KOPT-K1 (cell line): ENCODE measurements around the gene CACNG8.

ENCODE experiments used
- H3K27ac ChIP-seq: fragments of 200-600 bp; sonication (generic); 2 replicates; pipeline ENCODE4 v1.5.1; 2016; ENCODE audit warnings: antibody characterized with exemption, mild to moderate bottlenecking, low read depth, low read length; ENCODE audit not compliant: poor library complexity, severe bottlenecking
- H3K36me3 ChIP-seq: fragments of 200-600 bp; sonication (generic); 2 replicates; pipeline ENCODE4 v1.5.1; 2017; ENCODE audit warnings: antibody characterized with exemption, mild to moderate bottlenecking, low read length, moderate library complexity; ENCODE audit not compliant: insufficient read depth
- H3K9me3 ChIP-seq: fragments of 200-600 bp; sonication (generic); 2 replicates; pipeline ENCODE4 v1.5.1; 2017; ENCODE audit warnings: antibody characterized with exemption, low read length, mild to moderate bottlenecking; ENCODE audit not compliant: insufficient read depth, poor library complexity, severe bottlenecking

Gene CACNG8

GRCh38 chr19:53998223-53998622 lies 35.5 kb downstream of the CACNG8 start:
- Histone ChIP-seq H3K9me3 (no peaks in the 10 kb centered on the region), H3K27ac (no peak overlapping the region), H3K36me3 (no peaks in the 10 kb centered on the region)

- no peak overlapping the region for H3K27ac ChIP-seq
- H3K36me3 ChIP-seq: no peaks in the 10 kb centered on the region
- no peaks in the 10 kb centered on the region for H3K9me3 ChIP-seq
These were observed 37.0 kb downstream of the CACNG8 start for GRCh38 chr19:53999694-54000093.

GRCh38 chr19:54001496-54001895 lies 38.8 kb downstream of the CACNG8 start:
- H3K9me3 ChIP-seq: no peaks in the 10 kb centered on the region
- H3K36me3 ChIP-seq: no peaks in the 10 kb centered on the region
- no peak overlapping the region for H3K27ac ChIP-seq

GRCh38 chr19:54002495-54003315 lies 40.0 kb downstream of the CACNG8 start:
- H3K36me3 ChIP-seq: no peaks in the 10 kb centered on the region
- no peak overlapping the region for H3K27ac ChIP-seq
- no peaks in the 10 kb centered on the region for H3K9me3 ChIP-seq

- H3K9me3 ChIP-seq: no peaks in the 10 kb centered on the region
- H3K36me3 ChIP-seq: no peaks in the 10 kb centered on the region
- H3K27ac ChIP-seq: no peak overlapping the region
These were observed 46.7 kb downstream of the CACNG8 start for GRCh38 chr19:54009440-54009839.

- H3K36me3 ChIP-seq: no peaks in the 10 kb centered on the region
- no peak overlapping the region for H3K27ac ChIP-seq
- no peaks in the 10 kb centered on the region for H3K9me3 ChIP-seq
These were observed 47.7 kb downstream of the CACNG8 start for GRCh38 chr19:54010474-54010873.

- H3K27ac ChIP-seq: no peak overlapping the region
These were observed 48.9 kb downstream of the CACNG8 start for GRCh38 chr19:54011507-54012211.

GRCh38 chr19:54013866-54014265 lies 51.1 kb downstream of the CACNG8 start:
- Histone ChIP-seq H3K9me3 (no peaks in the 10 kb centered on the region), H3K27ac (no peak overlapping the region), H3K36me3 (no peaks in the 10 kb centered on the region)

More at GRCh38 chr19:54011507-54012211, 48.9 kb downstream of the CACNG8 start:
- H3K36me3 ChIP-seq: no peaks in the 10 kb centered on the region
- H3K9me3 ChIP-seq: no peaks in the 10 kb centered on the region

GRCh38 chr19:54014920-54015560 lies 52.3 kb downstream of the CACNG8 start:
- no peaks in the 10 kb centered on the region for H3K36me3 ChIP-seq
- H3K27ac ChIP-seq: no peak overlapping the region
- no peaks in the 10 kb centered on the region for H3K9me3 ChIP-seq

- Histone ChIP-seq H3K27ac (no peak overlapping the region), H3K36me3 (no peaks in the 10 kb centered on the region), H3K9me3 (no peaks in the 10 kb centered on the region)
These were observed 54.5 kb downstream of the CACNG8 start for GRCh38 chr19:54017261-54017660.

- H3K9me3 ChIP-seq: no peaks in the 10 kb centered on the region
- H3K27ac ChIP-seq: no peak overlapping the region
- no peaks in the 10 kb centered on the region for H3K36me3 ChIP-seq
These were observed 58.6 kb downstream of the CACNG8 start for GRCh38 chr19:54021363-54021762.

GRCh38 chr19:54021932-54022331 lies 59.2 kb downstream of the CACNG8 start:
- Histone ChIP-seq H3K9me3 (no peaks in the 10 kb centered on the region), H3K27ac (no peak overlapping the region), H3K36me3 (no peaks in the 10 kb centered on the region)

GRCh38 chr19:54023191-54023590 lies 60.5 kb downstream of the CACNG8 start:
- Histone ChIP-seq H3K36me3 (no peaks in the 10 kb centered on the region), H3K9me3 (no peaks in the 10 kb centered on the region), H3K27ac (no peak overlapping the region)

- no peaks in the 10 kb centered on the region for H3K36me3 ChIP-seq
- H3K9me3 ChIP-seq: no peaks in the 10 kb centered on the region
- no peak overlapping the region for H3K27ac ChIP-seq
These were observed 61.9 kb downstream of the CACNG8 start for GRCh38 chr19:54024660-54025059.

- no peaks in the 10 kb centered on the region for H3K36me3 ChIP-seq
- no peaks in the 10 kb centered on the region for H3K9me3 ChIP-seq
- no peak overlapping the region for H3K27ac ChIP-seq
These were observed 63.9 kb downstream of the CACNG8 start for GRCh38 chr19:54026656-54027055.
